Measurements from ENCODE around the gene TBX4. TPM values are rescaled to one million over a fixed set of nuclear protein-coding genes. Genes with fewer than 3 reads are reported as not detected.
A peak's percentile ranks its signal among the peaks of the same experiment; 100 is the strongest.

The TBX4 gene
- total and polyA plus RNA-seq, 2 of the 13 experiments (the other 11 are each of a cell fraction or from before 2014, with no cell fraction given): 0.11 to 1.1 TPM

DNA sequence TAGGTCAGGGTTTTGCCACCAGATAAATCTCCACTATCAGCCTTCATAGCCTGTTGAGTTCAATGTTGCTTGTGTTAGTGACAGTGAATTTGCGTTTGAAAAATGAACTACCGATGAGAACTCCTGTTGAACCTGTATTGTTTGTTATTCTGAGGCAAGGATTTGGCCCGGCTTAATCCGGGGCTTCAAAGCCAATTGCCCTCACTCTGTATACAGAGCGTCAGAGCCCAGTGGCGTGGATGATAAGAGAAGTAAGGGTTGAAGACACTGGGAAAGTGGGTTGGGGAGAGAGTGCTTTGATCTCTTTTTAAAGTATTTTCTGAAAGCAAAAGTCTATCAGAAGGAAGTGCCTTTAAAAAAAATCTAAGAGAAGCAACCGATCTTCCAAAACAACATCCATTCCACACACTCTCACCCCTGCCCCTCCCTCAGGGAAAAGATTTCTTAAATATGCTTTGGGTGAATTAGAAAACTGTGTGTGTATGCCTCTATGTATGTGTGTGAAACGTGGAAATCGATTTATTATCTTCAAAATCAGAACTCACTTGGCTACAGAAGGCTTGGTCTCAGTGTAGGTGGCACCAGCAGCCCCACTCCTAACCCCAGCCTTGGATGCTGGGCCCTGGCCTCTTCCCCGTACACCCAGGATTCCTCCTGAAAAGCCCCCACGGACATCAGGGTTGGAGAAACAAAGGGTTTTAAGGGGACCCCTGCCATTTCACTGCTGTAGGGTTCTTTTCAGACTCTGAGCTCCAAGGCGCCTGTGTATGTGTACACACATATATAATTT, 8.8 kb downstream of the TBX4 start (continued):
- TF ChIP-seq HHEX (CRISPR knock-in tag; IDR thresholded peaks at IDR 0.05) (peak; percentile 89), SMAD9 (CRISPR knock-in tag; IDR thresholded peaks at IDR 0.05) (no peak), RXRA (CRISPR knock-in tag; IDR thresholded peaks at IDR 0.05) (peak; percentile 92; the same call in 1 of the 2 replicates), RFX1 (IDR thresholded peaks at IDR 0.05) (no peak), XBP1 (CRISPR knock-in tag; IDR thresholded peaks at IDR 0.05) (no peak), ZNF605 (CRISPR knock-in tag; IDR thresholded peaks at IDR 0.05) (peak; percentile 53; the same call in 1 of the 2 replicates), FOXA3 (CRISPR knock-in tag; IDR thresholded peaks at IDR 0.05) (peak; percentile 80), KLF6 (CRISPR knock-in tag; IDR thresholded peaks at IDR 0.05) (no peak), KLF13 (CRISPR knock-in tag; IDR thresholded peaks at IDR 0.05) (no peak), ZNF768 (CRISPR knock-in tag; IDR thresholded peaks at IDR 0.05) (no peak), ZNF776 (CRISPR knock-in tag; IDR thresholded peaks at IDR 0.05) (no peak), ZEB1 (IDR thresholded peaks at IDR 0.05; ENCODE audit: insufficient replicate concordance, low read depth) (no peak)
- TF ChIP-seq, protein P1, sequence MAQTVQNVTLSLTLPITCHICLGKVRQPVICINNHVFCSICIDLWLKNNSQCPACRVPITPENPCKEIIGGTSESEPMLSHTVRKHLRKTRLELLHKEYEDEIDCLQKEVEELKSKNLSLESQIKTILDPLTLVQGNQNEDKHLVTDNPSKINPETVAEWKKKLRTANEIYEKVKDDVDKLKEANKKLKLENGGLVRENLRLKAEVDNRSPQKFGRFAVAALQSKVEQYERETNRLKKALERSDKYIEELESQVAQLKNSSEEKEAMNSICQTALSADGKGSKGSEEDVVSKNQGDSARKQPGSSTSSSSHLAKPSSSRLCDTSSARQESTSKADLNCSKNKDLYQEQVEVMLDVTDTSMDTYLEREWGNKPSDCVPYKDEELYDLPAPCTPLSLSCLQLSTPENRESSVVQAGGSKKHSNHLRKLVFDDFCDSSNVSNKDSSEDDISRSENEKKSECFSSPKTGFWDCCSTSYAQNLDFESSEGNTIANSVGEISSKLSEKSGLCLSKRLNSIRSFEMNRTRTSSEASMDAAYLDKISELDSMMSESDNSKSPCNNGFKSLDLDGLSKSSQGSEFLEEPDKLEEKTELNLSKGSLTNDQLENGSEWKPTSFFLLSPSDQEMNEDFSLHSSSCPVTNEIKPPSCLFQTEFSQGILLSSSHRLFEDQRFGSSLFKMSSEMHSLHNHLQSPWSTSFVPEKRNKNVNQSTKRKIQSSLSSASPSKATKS (CRISPR knock-in tag; IDR thresholded peaks at IDR 0.05): no peak
- TF ChIP-seq, protein P2, sequence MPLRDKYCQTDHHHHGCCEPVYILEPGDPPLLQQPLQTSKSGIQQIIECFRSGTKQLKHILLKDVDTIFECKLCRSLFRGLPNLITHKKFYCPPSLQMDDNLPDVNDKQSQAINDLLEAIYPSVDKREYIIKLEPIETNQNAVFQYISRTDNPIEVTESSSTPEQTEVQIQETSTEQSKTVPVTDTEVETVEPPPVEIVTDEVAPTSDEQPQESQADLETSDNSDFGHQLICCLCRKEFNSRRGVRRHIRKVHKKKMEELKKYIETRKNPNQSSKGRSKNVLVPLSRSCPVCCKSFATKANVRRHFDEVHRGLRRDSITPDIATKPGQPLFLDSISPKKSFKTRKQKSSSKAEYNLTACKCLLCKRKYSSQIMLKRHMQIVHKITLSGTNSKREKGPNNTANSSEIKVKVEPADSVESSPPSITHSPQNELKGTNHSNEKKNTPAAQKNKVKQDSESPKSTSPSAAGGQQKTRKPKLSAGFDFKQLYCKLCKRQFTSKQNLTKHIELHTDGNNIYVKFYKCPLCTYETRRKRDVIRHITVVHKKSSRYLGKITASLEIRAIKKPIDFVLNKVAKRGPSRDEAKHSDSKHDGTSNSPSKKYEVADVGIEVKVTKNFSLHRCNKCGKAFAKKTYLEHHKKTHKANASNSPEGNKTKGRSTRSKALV (CRISPR knock-in tag; IDR thresholded peaks at IDR 0.05): no peak
- TF ChIP-seq, protein P3, sequence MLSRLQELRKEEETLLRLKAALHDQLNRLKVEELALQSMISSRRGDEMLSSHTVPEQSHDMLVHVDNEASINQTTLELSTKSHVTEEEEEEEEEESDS (CRISPR knock-in tag; IDR thresholded peaks at IDR 0.05; ENCODE audit: borderline replicate concordance): no peak
- TF ChIP-seq, protein P4, sequence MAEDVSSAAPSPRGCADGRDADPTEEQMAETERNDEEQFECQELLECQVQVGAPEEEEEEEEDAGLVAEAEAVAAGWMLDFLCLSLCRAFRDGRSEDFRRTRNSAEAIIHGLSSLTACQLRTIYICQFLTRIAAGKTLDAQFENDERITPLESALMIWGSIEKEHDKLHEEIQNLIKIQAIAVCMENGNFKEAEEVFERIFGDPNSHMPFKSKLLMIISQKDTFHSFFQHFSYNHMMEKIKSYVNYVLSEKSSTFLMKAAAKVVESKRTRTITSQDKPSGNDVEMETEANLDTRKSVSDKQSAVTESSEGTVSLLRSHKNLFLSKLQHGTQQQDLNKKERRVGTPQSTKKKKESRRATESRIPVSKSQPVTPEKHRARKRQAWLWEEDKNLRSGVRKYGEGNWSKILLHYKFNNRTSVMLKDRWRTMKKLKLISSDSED (CRISPR knock-in tag; IDR thresholded peaks at IDR 0.05): no peak
- TF ChIP-seq, protein P5, sequence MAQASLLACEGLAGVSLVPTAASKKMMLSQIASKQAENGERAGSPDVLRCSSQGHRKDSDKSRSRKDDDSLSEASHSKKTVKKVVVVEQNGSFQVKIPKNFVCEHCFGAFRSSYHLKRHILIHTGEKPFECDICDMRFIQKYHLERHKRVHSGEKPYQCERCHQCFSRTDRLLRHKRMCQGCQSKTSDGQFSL (CRISPR knock-in tag; IDR thresholded peaks at IDR 0.05): no peak
- TF ChIP-seq, protein P6, sequence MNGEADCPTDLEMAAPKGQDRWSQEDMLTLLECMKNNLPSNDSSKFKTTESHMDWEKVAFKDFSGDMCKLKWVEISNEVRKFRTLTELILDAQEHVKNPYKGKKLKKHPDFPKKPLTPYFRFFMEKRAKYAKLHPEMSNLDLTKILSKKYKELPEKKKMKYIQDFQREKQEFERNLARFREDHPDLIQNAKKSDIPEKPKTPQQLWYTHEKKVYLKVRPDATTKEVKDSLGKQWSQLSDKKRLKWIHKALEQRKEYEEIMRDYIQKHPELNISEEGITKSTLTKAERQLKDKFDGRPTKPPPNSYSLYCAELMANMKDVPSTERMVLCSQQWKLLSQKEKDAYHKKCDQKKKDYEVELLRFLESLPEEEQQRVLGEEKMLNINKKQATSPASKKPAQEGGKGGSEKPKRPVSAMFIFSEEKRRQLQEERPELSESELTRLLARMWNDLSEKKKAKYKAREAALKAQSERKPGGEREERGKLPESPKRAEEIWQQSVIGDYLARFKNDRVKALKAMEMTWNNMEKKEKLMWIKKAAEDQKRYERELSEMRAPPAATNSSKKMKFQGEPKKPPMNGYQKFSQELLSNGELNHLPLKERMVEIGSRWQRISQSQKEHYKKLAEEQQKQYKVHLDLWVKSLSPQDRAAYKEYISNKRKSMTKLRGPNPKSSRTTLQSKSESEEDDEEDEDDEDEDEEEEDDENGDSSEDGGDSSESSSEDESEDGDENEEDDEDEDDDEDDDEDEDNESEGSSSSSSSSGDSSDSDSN (CRISPR knock-in tag; IDR thresholded peaks at IDR 0.05): peak; percentile 36; the same call in 1 of the 2 replicates

All from HepG2 (cell line).